HCT116 (cell line): Measurements from ENCODE around the gene RPH3AL. TPM values are rescaled to one million over a fixed set of nuclear protein-coding genes. Genes with fewer than 3 reads are reported as not detected.

Source experiments
- ATAC-seq: fragments of 200-7000 bp; cut with Tn5 transposase; 2 replicates; pipeline ENCODE4 v1.9.1; 2020; ENCODE audit warnings: mild to moderate bottlenecking, moderate library complexity
- BruUV-seq: library from RNA; stranded (reverse); fragments of 400-500 nt; replicated peaks from 2 replicates; lab custom pipeline; 2021; lab: Mats Ljungman, UMichigan
- CTCF ChIA-PET: fragments of 300-600 bp; sonication (Branson Sonifier 250); formaldehyde crosslinking; loops from one replicate; lab custom pipeline; 2021; ENCODE audit warnings: antibody characterized with exemption; lab: Charles Lee
- POLR2A ChIA-PET: fragments of 300-600, 350-600 bp; sonication (Branson Sonifier 250); formaldehyde crosslinking; loops from one replicate; lab custom pipeline; 2021; ENCODE audit warnings: antibody characterized with exemption; lab: Charles Lee
- RAD21 ChIA-PET, 2 experiments: fragments of 300-600 bp; sonication (Branson Sonifier 250); formaldehyde crosslinking; loops; one replicate each; lab custom pipeline; 2023; ENCODE audit warnings: low total read pairs in 2 of 2; ENCODE audit not compliant: uncharacterized antibody in 2 of 2, unreplicated experiment in 2 of 2, low non-redundant PET in 1 of 2; lab: Charles Lee
- DNase-seq: peaks from one replicate; pipeline ENCODE4 v3.0.0-alpha.2; 2010; ENCODE audit warnings: low read depth, low spot score
- H2AFZ ChIP-seq: fragments of 200-600 bp; shearing (Covaris generic), sonication (generic); 2 replicates; pipeline ENCODE4 v1.6.1; 2017; ENCODE audit warnings: low read depth, mixed run types, mixed read lengths, antibody characterized with exemption, low read length; ENCODE audit not compliant: poor library complexity, severe bottlenecking
- H3K27ac ChIP-seq: 2 replicates; pipeline ENCODE4 v1.5.1; 2012; ENCODE audit warnings: low read depth, low read length
- H3K27me3 ChIP-seq: fragments of 200-600 bp; sonication (generic); 2 replicates; pipeline ENCODE4 v1.6.1; 2016; ENCODE audit warnings: mixed run types, low read length, mixed read lengths; ENCODE audit not compliant: insufficient read depth
- H3K36me3 ChIP-seq, 2 experiments: fragments of 200-500 bp in 1 of 2; fragments of 200-600 bp in 1 of 2; sonication (Bioruptor generic) in 1 of 2; sonication (generic) in 1 of 2; 2 replicates each; pipeline versions ENCODE4 v1.5.1 to v1.6.1; 2014 to 2016; ENCODE audit warnings: low read length in 2 of 2, inconsistent platforms in 1 of 2, mixed read lengths in 1 of 2, mixed run types in 1 of 2; ENCODE audit not compliant: insufficient read depth in 2 of 2, control insufficient read depth in 1 of 2
- H3K4me1 ChIP-seq, 2 experiments: fragments of 200-600 bp in 1 of 2; sonication (generic) in 1 of 2; 2 replicates each; pipeline versions ENCODE4 v1.5.1 to v1.6.1; 2012 to 2017; ENCODE audit warnings: low read length in 2 of 2, inconsistent platforms in 1 of 2, mild to moderate bottlenecking in 1 of 2, mixed read lengths in 1 of 2, mixed run types in 1 of 2, moderate library complexity in 1 of 2; ENCODE audit not compliant: insufficient read depth in 2 of 2, control insufficient read depth in 1 of 2
- H3K4me2 ChIP-seq: fragments of 200-600 bp; sonication (generic); 2 replicates; pipeline ENCODE4 v1.6.1; 2017; ENCODE audit warnings: mixed run types, low read length, mixed read lengths
- H3K4me3 ChIP-seq, 2 experiments: fragments of 200-600 bp in 1 of 2; sonication (generic) in 1 of 2; replicated peaks in 1 of 2; 2 replicates each; pipeline ENCODE4 v1.5.1; 2011 to 2016; ENCODE audit warnings: low read length in 2 of 2, control low read depth in 1 of 2, low read depth in 1 of 2, mild to moderate bottlenecking in 1 of 2, mixed read lengths in 1 of 2, mixed run types in 1 of 2
- H3K79me2 ChIP-seq: fragments of 200-600 bp; sonication (generic); 2 replicates; pipeline ENCODE4 v1.6.1; 2017; ENCODE audit warnings: mild to moderate bottlenecking, mixed run types, low read length, moderate library complexity, mixed read lengths; ENCODE audit not compliant: insufficient read depth
- H3K9ac ChIP-seq: fragments of 200-600 bp; sonication (generic); 2 replicates; pipeline ENCODE4 v1.6.1; 2016; ENCODE audit warnings: low read length, mixed read lengths
- H3K9me2 ChIP-seq: fragments of 200-600 bp; sonication (generic), shearing (Covaris generic); 2 replicates; pipeline ENCODE4 v1.6.1; 2017; ENCODE audit warnings: mixed run types, mild to moderate bottlenecking, moderate library complexity; ENCODE audit not compliant: insufficient read depth
- H3K9me3 ChIP-seq, 2 experiments: fragments of 200-500 bp in 1 of 2; fragments of 200-600 bp in 1 of 2; sonication (Bioruptor generic) in 1 of 2; sonication (generic) in 1 of 2; 2 replicates each; pipeline ENCODE4 v1.6.1; 2014 to 2017; ENCODE audit warnings: low read length in 2 of 2, mixed read lengths in 2 of 2, inconsistent platforms in 1 of 2, low read depth in 1 of 2, mild to moderate bottlenecking in 1 of 2, mixed run types in 1 of 2, moderate library complexity in 1 of 2; ENCODE audit not compliant: control insufficient read depth in 1 of 2, insufficient read depth in 1 of 2
- H4K20me1 ChIP-seq: fragments of 200-600 bp; sonication (generic), shearing (Covaris generic); 2 replicates; pipeline ENCODE4 v1.6.1; 2017; ENCODE audit warnings: mixed run types, mild to moderate bottlenecking, moderate library complexity; ENCODE audit not compliant: insufficient read depth
- CBX3 ChIP-seq: IDR thresholded peaks from 2 replicates; pipeline ENCODE4 v1.6.1; 2012; ENCODE audit warnings: low read depth
- EGR1 ChIP-seq: IDR thresholded peaks from 2 replicates; pipeline ENCODE4 v1.6.1; 2012; ENCODE audit warnings: low read depth
- ELF1 ChIP-seq: IDR thresholded peaks from 2 replicates; pipeline ENCODE4 v1.6.1; 2012; ENCODE audit warnings: low read depth, borderline replicate concordance
- EZH2 ChIP-seq: fragments of 200-600 bp; sonication (generic); IDR thresholded peaks from 2 replicates; pipeline ENCODE4 v1.6.1; 2017; ENCODE audit warnings: antibody characterized with exemption, mixed run types
- FOSL1 ChIP-seq: IDR thresholded peaks from 2 replicates; pipeline ENCODE4 v1.6.1; 2012; ENCODE audit warnings: low read depth
- JUND ChIP-seq: IDR thresholded peaks from 2 replicates; pipeline ENCODE4 v1.6.1; 2012
- POLR2AphosphoS5 ChIP-seq: IDR thresholded peaks from 2 replicates; pipeline ENCODE4 v1.6.1; 2011; ENCODE audit warnings: mild to moderate bottlenecking, low read depth, low read length, moderate library complexity
- RAD21 ChIP-seq: IDR thresholded peaks from 2 replicates; pipeline ENCODE4 v1.6.1; 2012; ENCODE audit warnings: low read depth, mild to moderate bottlenecking
- SRF ChIP-seq: IDR thresholded peaks from 2 replicates; pipeline ENCODE4 v1.6.1; 2012; ENCODE audit warnings: low read depth
- YY1 ChIP-seq: IDR thresholded peaks from 2 replicates; pipeline ENCODE4 v1.6.1; 2011; ENCODE audit warnings: low read length, low read depth, moderate library complexity, mild to moderate bottlenecking; ENCODE audit not compliant: insufficient replicate concordance; ENCODE audit errors: extremely low read depth
- ZFX ChIP-seq: fragments of 450-650 bp; IDR thresholded peaks from 2 replicates; pipeline ENCODE4 v1.6.1; 2017
- ZNF274 ChIP-seq: fragments of 200-500 bp; sonication (Bioruptor generic); IDR thresholded peaks from 2 replicates; pipeline ENCODE4 v1.6.1; 2014; ENCODE audit warnings: mild to moderate bottlenecking, low read depth, low read length, inconsistent platforms
- intact Hi-C: fragments of 100-400 bp; cut with micrococcal nuclease; formaldehyde crosslinking; loops from 2 replicates; pipeline ENCODE4 v1.10.0; 2022
- total RNA-seq: library from RNA; stranded (reverse); gene quantifications from one replicate; pipeline ENCODE4 v1.2.1, GENCODE V29; 2021; ENCODE audit not compliant: unreplicated experiment

Gene RPH3AL
- total RNA-seq, 1 experiment from 2014 or later = 17.0 TPM

DNA sequence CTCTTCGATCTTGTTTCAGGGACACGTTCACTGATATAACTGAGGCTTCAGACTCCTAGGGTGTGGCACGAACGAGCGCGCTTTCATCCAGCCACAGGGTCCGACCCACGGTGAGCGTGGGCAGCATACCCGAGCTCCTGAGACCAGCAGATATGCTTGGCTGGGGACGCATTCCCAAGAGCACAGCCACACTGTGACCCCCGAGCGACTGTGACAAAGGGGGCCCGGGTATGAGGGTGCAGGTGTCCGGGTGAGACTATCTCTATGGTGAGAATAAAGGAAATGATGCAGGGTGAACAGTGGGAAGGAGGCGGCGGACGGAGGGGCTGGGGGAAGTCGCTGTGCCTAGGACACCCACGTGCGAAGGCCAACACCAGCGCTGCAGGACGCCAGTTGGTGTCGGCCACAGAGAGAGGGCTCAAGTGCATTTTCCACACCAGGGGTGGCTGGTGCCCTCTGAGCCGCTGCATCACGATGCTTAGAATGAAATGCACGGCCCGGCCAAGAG is 17.6 kb downstream of the RPH3AL start:
- RAD21 ChIA-PET = no interaction called here
- no peak overlapping the region for H3K4me3 ChIP-seq
- CTCF ChIA-PET = no interaction called here
- ATAC-seq (no peak), DNase-seq (no peak)
- no peaks in the 10 kb centered on the region for H3K79me2 ChIP-seq
- no peaks in the 10 kb centered on the region for H4K20me1 ChIP-seq
- intact Hi-C loops = no loop called here
- H3K27me3 ChIP-seq = no peaks in the 10 kb centered on the region
- TF ChIP-seq EGR1 (no peak), JUND (no peak), ELF1 (no peak), ZFX (no peak), POLR2AphosphoS5 (no peak), CBX3 (no peak), ZNF274 (no peak)
- no peak overlapping the region for H3K27ac ChIP-seq
- POLR2A ChIA-PET = no interaction called here
- no TSS peak for BruUV-seq
- H3K9me3 ChIP-seq = no peaks in the 10 kb centered on the region
- H3K36me3 ChIP-seq = no peaks in the 10 kb centered on the region
- H3K9ac ChIP-seq = no peak overlapping the region
- no peak overlapping the region for H3K4me2 ChIP-seq
- no peaks in the 10 kb centered on the region for H3K9me2 ChIP-seq
- no peaks in the 10 kb centered on the region for H3K4me1 ChIP-seq
- no peak overlapping the region for H2AFZ ChIP-seq

DNA sequence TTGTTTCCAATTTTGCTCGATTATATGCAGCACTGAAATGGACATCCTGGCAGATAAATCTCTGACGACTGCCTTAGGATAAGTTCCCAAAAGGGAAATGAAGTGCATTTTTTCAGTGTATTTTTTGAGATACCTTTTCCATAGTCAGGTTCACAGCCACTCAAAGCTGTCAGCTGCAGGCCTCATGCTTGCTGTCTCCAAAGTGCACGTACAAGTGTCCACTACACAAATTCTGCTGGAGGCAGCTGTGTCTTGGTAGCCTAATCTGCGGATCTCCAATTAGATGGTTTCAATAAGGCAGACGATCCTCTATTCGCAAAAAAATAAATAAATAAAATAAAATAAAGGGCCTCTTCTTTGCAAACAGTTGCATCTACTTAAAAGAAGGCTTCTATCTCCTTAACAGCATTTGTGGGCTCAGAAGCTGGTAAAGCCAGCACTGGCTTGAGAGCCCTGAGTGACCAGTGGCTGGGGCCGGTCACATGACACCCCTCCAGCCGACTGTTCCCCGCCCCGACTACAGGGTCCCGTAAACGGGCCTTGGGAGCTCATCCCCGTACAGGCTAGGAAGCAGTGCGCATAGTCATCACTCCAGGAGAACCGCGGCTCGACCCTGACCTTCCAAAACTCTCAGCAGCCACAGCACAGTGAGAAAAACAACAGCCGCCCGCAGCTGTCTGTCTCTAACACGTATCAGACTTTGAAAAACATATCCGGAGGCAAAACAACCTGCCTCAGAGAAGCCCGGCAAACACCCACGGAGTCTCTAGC is 18.8 kb downstream of the RPH3AL start:
- no peak overlapping the region for H3K27ac ChIP-seq
- ChIA-PET RAD21 (no interaction called here), POLR2A (no interaction called here), CTCF (no interaction called here)
- TF ChIP-seq FOSL1 (no peak), EGR1 (no peak), SRF (no peak), EZH2 (no peak), YY1 (no peak), RAD21 (no peak)
- no peak overlapping the region for H3K9ac ChIP-seq
- H4K20me1 ChIP-seq = no peaks in the 10 kb centered on the region
- H3K79me2 ChIP-seq = no peaks in the 10 kb centered on the region
- H3K27me3 ChIP-seq = no peaks in the 10 kb centered on the region
- no TSS peak for BruUV-seq
- intact Hi-C loops = no loop called here
- no peaks in the 10 kb centered on the region for H3K9me2 ChIP-seq
- H3K4me1 ChIP-seq = no peaks in the 10 kb centered on the region
- no peak overlapping the region for H2AFZ ChIP-seq
- DNase-seq (no peak), ATAC-seq (no peak)
- H3K9me3 ChIP-seq = no peaks in the 10 kb centered on the region
- H3K4me2 ChIP-seq = no peak overlapping the region
- no peaks in the 10 kb centered on the region for H3K36me3 ChIP-seq
- H3K4me3 ChIP-seq = no peak overlapping the region
